Measurements from ENCODE around the gene CD300A.

The CD300A gene

DNA sequence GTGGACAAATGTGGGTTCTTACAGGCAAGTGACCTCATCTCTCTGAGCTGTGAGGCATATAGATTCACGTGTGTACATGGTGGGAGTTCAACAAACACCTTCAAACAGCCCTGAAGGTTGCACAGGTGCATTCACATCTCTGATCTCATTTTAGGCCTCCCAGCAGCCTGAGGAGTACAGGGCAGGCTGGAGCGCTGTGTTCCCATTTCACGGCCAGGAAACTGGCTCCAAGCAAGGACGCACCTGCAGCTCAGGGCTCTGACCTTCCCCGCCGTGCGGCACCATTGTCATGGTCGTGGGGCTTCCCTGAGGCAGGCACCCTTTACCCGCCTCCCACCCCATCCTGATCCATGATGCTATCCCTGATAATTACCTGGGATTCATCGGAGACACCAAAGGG, 4.8 kb upstream of the CD300A start:
- no peak overlapping the region for H3K27ac ChIP-seq
- TF ChIP-seq ZFX (IDR thresholded peaks at IDR 0.05), result no peak
- TF ChIP-seq, protein P1, sequence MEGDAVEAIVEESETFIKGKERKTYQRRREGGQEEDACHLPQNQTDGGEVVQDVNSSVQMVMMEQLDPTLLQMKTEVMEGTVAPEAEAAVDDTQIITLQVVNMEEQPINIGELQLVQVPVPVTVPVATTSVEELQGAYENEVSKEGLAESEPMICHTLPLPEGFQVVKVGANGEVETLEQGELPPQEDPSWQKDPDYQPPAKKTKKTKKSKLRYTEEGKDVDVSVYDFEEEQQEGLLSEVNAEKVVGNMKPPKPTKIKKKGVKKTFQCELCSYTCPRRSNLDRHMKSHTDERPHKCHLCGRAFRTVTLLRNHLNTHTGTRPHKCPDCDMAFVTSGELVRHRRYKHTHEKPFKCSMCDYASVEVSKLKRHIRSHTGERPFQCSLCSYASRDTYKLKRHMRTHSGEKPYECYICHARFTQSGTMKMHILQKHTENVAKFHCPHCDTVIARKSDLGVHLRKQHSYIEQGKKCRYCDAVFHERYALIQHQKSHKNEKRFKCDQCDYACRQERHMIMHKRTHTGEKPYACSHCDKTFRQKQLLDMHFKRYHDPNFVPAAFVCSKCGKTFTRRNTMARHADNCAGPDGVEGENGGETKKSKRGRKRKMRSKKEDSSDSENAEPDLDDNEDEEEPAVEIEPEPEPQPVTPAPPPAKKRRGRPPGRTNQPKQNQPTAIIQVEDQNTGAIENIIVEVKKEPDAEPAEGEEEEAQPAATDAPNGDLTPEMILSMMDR (conservative IDR thresholded peaks at IDR 0.05), result no peak

- no peak overlapping the region for H3K27ac ChIP-seq
- TF ChIP-seq, protein P1 (conservative IDR thresholded peaks at IDR 0.05), result no peak
- TF ChIP-seq ZFX (IDR thresholded peaks at IDR 0.05), result no peak
Measured at GRCh38 chr17:74464730-74465377, 1.6 kb upstream of the CD300A start.

DNA sequence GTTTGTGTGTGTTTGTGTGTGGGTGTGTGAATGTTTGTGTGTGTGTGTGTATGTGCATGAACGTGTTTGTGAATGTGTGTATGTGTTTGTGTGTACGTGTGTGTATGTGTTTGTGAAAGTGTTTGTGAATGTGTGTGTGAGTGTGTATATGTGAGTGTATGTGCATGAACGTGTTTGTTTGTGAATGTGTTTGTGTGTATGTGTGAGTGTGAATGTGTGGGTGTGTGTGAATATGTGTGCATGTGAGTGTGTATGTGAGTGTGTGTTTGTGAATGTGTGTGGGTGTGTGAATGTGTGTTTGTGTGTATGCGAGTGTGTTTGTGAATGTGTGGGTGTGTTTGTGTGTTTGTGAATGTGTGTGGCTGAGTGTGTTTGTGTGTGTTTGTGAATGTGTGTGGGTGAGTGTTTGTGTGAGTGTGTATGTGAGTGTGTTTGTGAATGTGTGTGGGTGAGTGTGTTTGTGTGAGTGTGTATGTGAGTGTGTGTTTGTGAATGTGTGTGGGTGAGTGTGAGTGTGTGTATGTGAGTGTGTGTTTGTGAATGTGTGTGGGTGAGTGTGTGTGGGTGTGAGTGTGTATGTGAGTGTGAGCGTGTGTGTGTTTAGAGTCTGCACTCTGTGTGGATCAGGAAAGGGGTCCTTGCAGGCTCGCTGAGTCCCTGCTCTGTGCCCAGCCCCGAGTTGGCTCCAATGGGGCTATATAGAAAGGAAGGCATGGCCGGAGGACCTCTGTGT, 890 bp upstream of the CD300A start:
- no peak overlapping the region for H3K27ac ChIP-seq
- TF ChIP-seq, protein P1 (conservative IDR thresholded peaks at IDR 0.05), result no peak
- no peak for TF ChIP-seq ZFX (IDR thresholded peaks at IDR 0.05)

DNA sequence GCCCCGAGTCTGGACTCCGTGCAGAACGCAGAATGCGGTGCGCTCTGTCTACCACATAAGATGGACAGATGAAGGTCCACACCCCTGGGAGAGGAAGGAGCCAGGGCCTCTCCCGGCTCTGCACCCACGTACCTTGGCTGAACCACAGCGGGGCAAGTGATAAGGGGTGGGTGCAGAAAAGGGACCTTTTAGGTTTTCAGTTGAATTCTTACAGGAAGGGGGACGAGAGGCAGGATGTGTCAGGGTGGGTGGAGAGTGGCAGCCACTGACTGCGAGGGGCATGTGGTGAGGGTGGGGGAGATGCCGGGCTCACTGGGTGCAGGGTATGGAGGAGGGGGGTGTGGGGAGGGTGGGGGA, 372 bp downstream of the CD300A start:
- TF ChIP-seq, protein P1 (conservative IDR thresholded peaks at IDR 0.05), result no peak
- TF ChIP-seq ZFX (IDR thresholded peaks at IDR 0.05), result no peak
- no peak overlapping the region for H3K27ac ChIP-seq

- no peak overlapping the region for H3K27ac ChIP-seq
- TF ChIP-seq, protein P1 (conservative IDR thresholded peaks at IDR 0.05), result no peak
- no peak for TF ChIP-seq ZFX (IDR thresholded peaks at IDR 0.05)
Measured at GRCh38 chr17:74467221-74467951, 952 bp downstream of the CD300A start.

GRCh38 chr17:74471341-74471740, 4.9 kb downstream of the CD300A start:
- H3K27ac ChIP-seq, result no peak overlapping the region
- TF ChIP-seq ZFX (IDR thresholded peaks at IDR 0.05), result no peak
- TF ChIP-seq, protein P1 (conservative IDR thresholded peaks at IDR 0.05), result no peak

- no peak overlapping the region for H3K27ac ChIP-seq
- no peak for TF ChIP-seq ZFX (IDR thresholded peaks at IDR 0.05)
- TF ChIP-seq, protein P1 (conservative IDR thresholded peaks at IDR 0.05), result no peak
Measured at GRCh38 chr17:74472890-74473289, 6.5 kb downstream of the CD300A start.

Data from C4-2B (cell line).